Measurements from ENCODE around the gene EMILIN2. TPM values are rescaled to one million over a fixed set of nuclear protein-coding genes. Genes with fewer than 3 reads are reported as not detected.

The EMILIN2 gene
- total RNA-seq, 4 donors from 2014 or later: 10.8 to 24.2 (median 16.7) TPM

- 81% methylated on average over 7 of the region's 8 CpGs for WGBS
- no peak for DNase-seq (ENCODE audit: extremely low spot score)
Measured at GRCh38 chr18:2900684-2901422, 54.0 kb downstream of the EMILIN2 start.

GRCh38 chr18:2901423-2901985 lies 54.7 kb downstream of the EMILIN2 start:
- peaks cover 6 to 11% (median 7%) of the 10 kb centered on the region in 4 donors for H3K27me3 ChIP-seq
- peaks cover 23 to 40% (median 34%) of the 10 kb centered on the region in 4 donors for H3K4me1 ChIP-seq
- TF ChIP-seq POLR2A (IDR thresholded peaks at IDR 0.05; ENCODE audit: low read depth) (no peak), EP300 (IDR thresholded peaks at IDR 0.05) (no peak), POLR2AphosphoS5 (IDR thresholded peaks at IDR 0.05) (no peak)
- TF ChIP-seq, protein P1, sequence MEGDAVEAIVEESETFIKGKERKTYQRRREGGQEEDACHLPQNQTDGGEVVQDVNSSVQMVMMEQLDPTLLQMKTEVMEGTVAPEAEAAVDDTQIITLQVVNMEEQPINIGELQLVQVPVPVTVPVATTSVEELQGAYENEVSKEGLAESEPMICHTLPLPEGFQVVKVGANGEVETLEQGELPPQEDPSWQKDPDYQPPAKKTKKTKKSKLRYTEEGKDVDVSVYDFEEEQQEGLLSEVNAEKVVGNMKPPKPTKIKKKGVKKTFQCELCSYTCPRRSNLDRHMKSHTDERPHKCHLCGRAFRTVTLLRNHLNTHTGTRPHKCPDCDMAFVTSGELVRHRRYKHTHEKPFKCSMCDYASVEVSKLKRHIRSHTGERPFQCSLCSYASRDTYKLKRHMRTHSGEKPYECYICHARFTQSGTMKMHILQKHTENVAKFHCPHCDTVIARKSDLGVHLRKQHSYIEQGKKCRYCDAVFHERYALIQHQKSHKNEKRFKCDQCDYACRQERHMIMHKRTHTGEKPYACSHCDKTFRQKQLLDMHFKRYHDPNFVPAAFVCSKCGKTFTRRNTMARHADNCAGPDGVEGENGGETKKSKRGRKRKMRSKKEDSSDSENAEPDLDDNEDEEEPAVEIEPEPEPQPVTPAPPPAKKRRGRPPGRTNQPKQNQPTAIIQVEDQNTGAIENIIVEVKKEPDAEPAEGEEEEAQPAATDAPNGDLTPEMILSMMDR (IDR thresholded peaks at IDR 0.05): no peak
- H3K36me3 ChIP-seq: no peaks in the 10 kb centered on the region
- peak overlapping the region in 3 of 4 donors; percentile 38 to 63 (median 51) for H3K27ac ChIP-seq (replicated peaks in 1 of 4)
- H3K9me3 ChIP-seq: no peaks in the 10 kb centered on the region
- H3K4me3 ChIP-seq: no peak overlapping the region
- no peak for DNase-seq (ENCODE audit: extremely low spot score)
- WGBS: 64% methylated on average over 14 of the region's 14 CpGs
- intact Hi-C loops (cut with DNase I): no loop called here

More at GRCh38 chr18:2900684-2901422, 54.0 kb downstream of the EMILIN2 start:
- Histone ChIP-seq H3K27me3 (peaks cover 0 to 4% (median under 1%) of the 10 kb centered on the region in 4 donors), H3K9me3 (no peaks in the 10 kb centered on the region), H3K36me3 (no peaks in the 10 kb centered on the region), H3K4me1 (peaks cover 19 to 33% (median 27%) of the 10 kb centered on the region in 4 donors), H3K4me3 (no peak overlapping the region), H3K27ac (replicated peaks in 1 of 4) (peak overlapping the region in 2 of 4 donors; percentile 38 to 63)
- TF ChIP-seq POLR2AphosphoS5 (IDR thresholded peaks at IDR 0.05) (no peak), EP300 (IDR thresholded peaks at IDR 0.05) (no peak), POLR2A (IDR thresholded peaks at IDR 0.05; ENCODE audit: low read depth) (no peak)
- TF ChIP-seq, protein P1 (IDR thresholded peaks at IDR 0.05): no peak
- intact Hi-C loops (cut with DNase I): no loop called here

DNA sequence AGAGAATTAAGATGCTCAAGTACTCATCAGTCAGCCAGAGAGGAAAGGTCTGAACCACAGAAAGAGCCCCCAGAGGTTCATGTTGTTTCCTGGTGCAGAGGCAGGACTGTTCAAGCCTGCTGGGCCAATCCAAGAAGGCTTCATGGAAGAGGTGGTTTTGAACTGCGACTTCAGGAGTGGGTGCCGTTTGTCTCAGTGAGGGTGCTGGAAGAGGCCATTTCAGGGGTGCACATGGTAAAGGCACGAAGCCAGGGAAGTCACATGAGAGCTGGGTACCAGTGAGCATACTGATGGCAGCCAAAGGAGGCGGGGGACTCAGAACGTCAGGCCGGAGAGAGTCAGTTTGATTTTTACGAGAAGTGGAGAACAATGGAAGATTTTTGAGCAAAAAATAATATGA lies 55.5 kb downstream of the EMILIN2 start:
- intact Hi-C loops (cut with DNase I): no loop called here
- TF ChIP-seq POLR2A (IDR thresholded peaks at IDR 0.05; ENCODE audit: low read depth) (no peak), POLR2AphosphoS5 (IDR thresholded peaks at IDR 0.05) (no peak), EP300 (IDR thresholded peaks at IDR 0.05) (no peak)
- TF ChIP-seq, protein P1 (IDR thresholded peaks at IDR 0.05): no peak
- Histone ChIP-seq H3K4me1 (peaks cover 25 to 48% (median 42%) of the 10 kb centered on the region in 4 donors), H3K36me3 (no peaks in the 10 kb centered on the region), H3K27ac (replicated peaks in 1 of 4) (peak overlapping the region; percentile 38 to 63 (median 52)), H3K4me3 (no peak overlapping the region), H3K27me3 (peaks cover 6 to 19% (median 10%) of the 10 kb centered on the region in 4 donors), H3K9me3 (no peaks in the 10 kb centered on the region)
- WGBS: 81% methylated on average over 7 of the region's 7 CpGs
- DNase-seq (ENCODE audit: extremely low spot score): no peak

DNA sequence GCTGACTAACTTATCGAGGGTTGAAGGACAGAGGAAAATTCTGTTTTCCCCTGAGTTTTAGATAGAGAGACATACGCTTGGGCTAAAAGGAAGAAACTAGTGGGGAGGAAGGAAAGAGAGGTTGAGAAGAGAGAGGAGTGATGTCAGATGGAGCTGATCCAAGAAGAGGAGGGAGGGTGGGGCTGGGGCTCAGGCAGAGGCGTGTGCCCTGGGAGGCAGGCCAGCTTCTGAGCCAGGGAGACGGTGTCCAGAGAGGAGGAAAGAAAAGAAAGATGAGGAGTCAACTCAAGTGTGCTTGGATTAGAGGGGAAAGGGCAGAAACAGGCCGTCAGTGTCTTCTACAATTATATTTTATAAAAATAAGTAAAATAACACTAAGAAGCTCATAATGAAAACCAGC lies 56.2 kb downstream of the EMILIN2 start:
- peaks cover 6 to 26% (median 10%) of the 10 kb centered on the region in 4 donors for H3K27me3 ChIP-seq
- WGBS: 13% methylated on average over 5 of the region's 5 CpGs
- no peak overlapping the region for H3K4me3 ChIP-seq
- H3K4me1 ChIP-seq: peaks cover 23 to 51% (median 45%) of the 10 kb centered on the region in 4 donors
- peak overlapping the region; percentile 51 to 63 (median 53) for H3K27ac ChIP-seq (replicated peaks in 1 of 4)
- no peaks in the 10 kb centered on the region for H3K36me3 ChIP-seq
- TF ChIP-seq POLR2AphosphoS5 (IDR thresholded peaks at IDR 0.05) (no peak), POLR2A (IDR thresholded peaks at IDR 0.05; ENCODE audit: low read depth) (no peak), EP300 (IDR thresholded peaks at IDR 0.05) (no peak)
- TF ChIP-seq, protein P1 (IDR thresholded peaks at IDR 0.05): no peak
- DNase-seq (ENCODE audit: extremely low spot score): no peak
- intact Hi-C loops (cut with DNase I): no loop called here
- no peaks in the 10 kb centered on the region for H3K9me3 ChIP-seq
